KMS-11 (cell line): ENCODE data around the gene KCTD17.

Experiments used
- H2AFZ ChIP-seq: fragments of 200-600 bp; sonication (generic); 2 replicates; pipeline ENCODE4 v1.6.1; 2016; ENCODE audit warnings: antibody characterized with exemption, mixed run types, low read depth
- H3K27ac ChIP-seq: fragments of 200-600 bp; sonication (generic); 2 replicates; pipeline ENCODE4 v1.6.1; 2016; ENCODE audit warnings: mild to moderate bottlenecking, mixed run types
- H3K27me3 ChIP-seq: fragments of 200-600 bp; sonication (generic); 2 replicates; pipeline ENCODE4 v1.6.1; 2017; ENCODE audit warnings: mild to moderate bottlenecking, low read depth, mixed run types, moderate library complexity; ENCODE audit not compliant: insufficient read depth
- H3K36me3 ChIP-seq: fragments of 200-600 bp; sonication (generic); 2 replicates; pipeline ENCODE4 v1.6.1; 2017; ENCODE audit warnings: mild to moderate bottlenecking, mixed run types; ENCODE audit not compliant: insufficient read depth
- H3K4me1 ChIP-seq: fragments of 200-600 bp; sonication (generic); 2 replicates; pipeline ENCODE4 v1.6.1; 2016; ENCODE audit warnings: mild to moderate bottlenecking, low read depth, mixed run types; ENCODE audit not compliant: poor library complexity, severe bottlenecking
- H3K4me2 ChIP-seq: fragments of 200-600 bp; sonication (generic); 2 replicates; pipeline ENCODE4 v1.7.0; 2016; ENCODE audit warnings: mild to moderate bottlenecking, mixed run types
- H3K4me3 ChIP-seq: fragments of 200-600 bp; sonication (generic); IDR thresholded peaks from 2 replicates; pipeline ENCODE4 v1.6.1; 2017; ENCODE audit warnings: low read depth, low read length, mixed read lengths; ENCODE audit not compliant: insufficient read depth
- H3K79me2 ChIP-seq: fragments of 200-600 bp; sonication (generic); 2 replicates; pipeline ENCODE4 v1.6.1; 2016; ENCODE audit warnings: low read depth, mixed run types; ENCODE audit not compliant: insufficient read depth
- H3K9ac ChIP-seq: fragments of 200-600 bp; sonication (generic); 2 replicates; pipeline ENCODE4 v1.6.1; 2016; ENCODE audit warnings: mild to moderate bottlenecking, mixed run types
- H4K20me1 ChIP-seq: fragments of 200-600 bp; sonication (generic); 2 replicates; pipeline ENCODE4 v1.6.1; 2016; ENCODE audit warnings: mild to moderate bottlenecking, mixed run types; ENCODE audit not compliant: insufficient read depth
- TF ChIP-seq, protein P1 (sequence below): fragments of 200-600 bp; sonication (generic); conservative IDR thresholded peaks from 2 replicates; pipeline ENCODE4 v1.6.1; 2017; ENCODE audit warnings: low read depth, mild to moderate bottlenecking, antibody characterized with exemption, low read length, moderate library complexity, mixed read lengths

The KCTD17 gene

DNA sequence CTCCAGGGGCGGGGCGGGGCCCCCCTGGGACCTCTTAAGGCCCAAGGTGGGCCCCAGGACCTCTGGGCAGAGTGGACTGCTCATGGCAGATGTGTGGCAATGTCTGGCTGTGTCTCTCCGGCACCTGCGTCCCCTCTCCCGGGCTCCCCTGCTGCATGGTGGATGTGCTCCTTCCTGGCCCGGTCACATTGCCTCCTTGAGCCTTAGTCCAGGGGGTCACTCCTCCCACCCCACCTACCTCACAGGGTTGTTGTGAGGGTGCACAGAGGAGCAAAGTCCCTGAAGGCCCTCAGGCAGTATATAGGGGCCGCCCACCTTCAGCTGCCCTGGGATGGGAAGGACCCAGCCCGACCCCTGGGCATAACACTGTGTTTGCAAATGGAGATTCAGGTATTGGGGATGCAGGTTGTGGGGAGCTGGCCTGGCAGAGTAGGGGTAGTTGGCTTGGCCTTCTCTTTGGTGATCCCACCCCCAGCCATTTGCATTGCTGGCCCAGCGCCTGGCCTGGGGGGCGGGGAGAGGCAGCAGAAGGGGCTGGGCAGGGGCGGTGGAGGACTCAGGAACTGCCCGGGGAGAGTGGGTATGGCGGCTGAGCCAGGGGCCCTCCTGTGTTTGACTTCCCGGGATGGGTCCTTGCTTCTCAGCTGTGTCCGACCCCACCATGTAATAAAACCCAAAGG is 11.3 kb downstream of the KCTD17 start:
- no peaks in the 10 kb centered on the region for H3K36me3 ChIP-seq
- no peak overlapping the region for H3K4me3 ChIP-seq
- TF ChIP-seq, protein P1, sequence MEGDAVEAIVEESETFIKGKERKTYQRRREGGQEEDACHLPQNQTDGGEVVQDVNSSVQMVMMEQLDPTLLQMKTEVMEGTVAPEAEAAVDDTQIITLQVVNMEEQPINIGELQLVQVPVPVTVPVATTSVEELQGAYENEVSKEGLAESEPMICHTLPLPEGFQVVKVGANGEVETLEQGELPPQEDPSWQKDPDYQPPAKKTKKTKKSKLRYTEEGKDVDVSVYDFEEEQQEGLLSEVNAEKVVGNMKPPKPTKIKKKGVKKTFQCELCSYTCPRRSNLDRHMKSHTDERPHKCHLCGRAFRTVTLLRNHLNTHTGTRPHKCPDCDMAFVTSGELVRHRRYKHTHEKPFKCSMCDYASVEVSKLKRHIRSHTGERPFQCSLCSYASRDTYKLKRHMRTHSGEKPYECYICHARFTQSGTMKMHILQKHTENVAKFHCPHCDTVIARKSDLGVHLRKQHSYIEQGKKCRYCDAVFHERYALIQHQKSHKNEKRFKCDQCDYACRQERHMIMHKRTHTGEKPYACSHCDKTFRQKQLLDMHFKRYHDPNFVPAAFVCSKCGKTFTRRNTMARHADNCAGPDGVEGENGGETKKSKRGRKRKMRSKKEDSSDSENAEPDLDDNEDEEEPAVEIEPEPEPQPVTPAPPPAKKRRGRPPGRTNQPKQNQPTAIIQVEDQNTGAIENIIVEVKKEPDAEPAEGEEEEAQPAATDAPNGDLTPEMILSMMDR = no peak
- H3K9ac ChIP-seq = no peak overlapping the region
- H2AFZ ChIP-seq = no peak overlapping the region
- no peaks in the 10 kb centered on the region for H4K20me1 ChIP-seq
- no peaks in the 10 kb centered on the region for H3K79me2 ChIP-seq
- H3K27me3 ChIP-seq = peaks cover 4% of the 10 kb centered on the region; the same call in 1 of the 2 replicates
- H3K4me1 ChIP-seq = no peaks in the 10 kb centered on the region
- no peak overlapping the region for H3K4me2 ChIP-seq
- no peak overlapping the region for H3K27ac ChIP-seq

DNA sequence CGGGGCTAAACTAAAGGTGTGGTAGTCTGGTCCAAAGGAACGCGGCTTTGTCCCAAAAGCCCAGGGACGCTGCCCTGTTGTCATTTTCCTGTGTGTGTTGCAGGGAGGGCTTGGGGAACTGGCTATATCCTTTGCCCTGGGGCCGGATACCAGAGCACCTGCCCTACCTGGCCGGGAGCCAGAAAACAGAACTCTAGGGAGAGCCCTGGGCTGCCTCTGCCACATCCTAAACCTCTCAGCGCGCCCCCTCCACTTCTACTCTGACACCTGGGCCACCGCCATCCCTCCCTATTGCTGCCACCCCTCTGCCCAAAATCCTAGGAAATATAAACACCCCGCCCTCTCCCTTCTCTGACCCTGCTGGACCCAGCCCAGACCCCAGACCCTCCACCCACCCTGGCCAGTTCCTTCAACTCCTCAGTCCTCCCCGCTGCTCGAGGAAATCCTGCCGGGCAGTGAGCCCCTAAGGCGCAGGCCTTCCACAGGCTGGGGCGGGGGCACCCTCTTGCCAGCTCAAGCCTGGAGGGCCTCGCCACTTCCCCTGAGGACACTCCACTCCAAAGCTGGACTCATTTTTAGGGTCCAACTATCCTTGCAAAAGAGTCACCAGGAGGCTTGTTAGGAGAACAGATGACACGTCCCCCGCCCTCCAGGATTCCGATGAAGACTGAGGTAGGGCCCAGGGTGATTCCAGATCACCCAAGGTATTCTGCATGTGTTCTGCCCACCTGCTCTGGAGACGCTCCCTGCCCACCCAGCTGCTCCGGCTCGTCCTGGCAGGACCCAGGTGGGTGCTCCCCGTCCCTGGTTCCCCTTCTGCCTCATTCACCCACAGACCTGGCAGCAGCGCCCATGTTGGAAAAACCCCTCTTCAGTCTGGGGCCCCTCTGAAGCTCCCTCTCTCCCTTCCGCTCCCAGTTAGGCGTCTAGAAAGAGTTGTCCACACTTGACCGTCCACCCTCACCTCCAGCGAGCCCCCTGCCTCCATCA is 12.2 kb downstream of the KCTD17 start:
- Histone ChIP-seq H3K4me2 (no peak overlapping the region), H3K9ac (no peak overlapping the region), H3K4me1 (no peaks in the 10 kb centered on the region), H3K79me2 (no peaks in the 10 kb centered on the region), H3K27me3 (peaks cover 12% of the 10 kb centered on the region; the same call in 1 of the 2 replicates), H2AFZ (no peak overlapping the region), H4K20me1 (no peaks in the 10 kb centered on the region), H3K36me3 (no peaks in the 10 kb centered on the region), H3K4me3 (no peak overlapping the region), H3K27ac (no peak overlapping the region)
- TF ChIP-seq, protein P1 = no peak

DNA sequence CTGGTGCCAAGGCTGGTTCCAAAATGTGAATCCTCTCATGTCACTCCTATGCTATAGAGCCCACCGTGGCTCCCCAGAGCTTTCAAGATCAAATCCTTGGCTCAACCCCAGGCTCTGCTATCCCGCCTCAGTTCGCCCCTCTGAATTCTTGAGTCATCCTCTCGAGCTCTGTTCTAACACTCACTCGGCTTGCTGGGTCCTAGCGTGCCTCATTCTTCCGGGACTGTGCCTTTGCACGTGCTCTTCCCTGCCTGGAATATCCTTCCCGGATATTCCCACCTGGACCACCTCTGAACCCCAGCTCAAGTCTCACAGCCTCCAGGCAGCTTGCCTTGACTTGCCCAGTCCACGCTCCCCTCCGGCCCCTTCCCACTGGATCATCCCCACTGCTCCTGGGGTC is 13.0 kb downstream of the KCTD17 start:
- Histone ChIP-seq H3K36me3 (no peaks in the 10 kb centered on the region), H3K79me2 (no peaks in the 10 kb centered on the region), H3K27me3 (peaks cover 12% of the 10 kb centered on the region; the same call in 1 of the 2 replicates), H3K4me3 (no peak overlapping the region), H3K27ac (no peak overlapping the region), H3K4me2 (no peak overlapping the region), H3K9ac (no peak overlapping the region), H3K4me1 (no peaks in the 10 kb centered on the region), H4K20me1 (no peaks in the 10 kb centered on the region), H2AFZ (no peak overlapping the region)
- TF ChIP-seq, protein P1 = no peak

DNA sequence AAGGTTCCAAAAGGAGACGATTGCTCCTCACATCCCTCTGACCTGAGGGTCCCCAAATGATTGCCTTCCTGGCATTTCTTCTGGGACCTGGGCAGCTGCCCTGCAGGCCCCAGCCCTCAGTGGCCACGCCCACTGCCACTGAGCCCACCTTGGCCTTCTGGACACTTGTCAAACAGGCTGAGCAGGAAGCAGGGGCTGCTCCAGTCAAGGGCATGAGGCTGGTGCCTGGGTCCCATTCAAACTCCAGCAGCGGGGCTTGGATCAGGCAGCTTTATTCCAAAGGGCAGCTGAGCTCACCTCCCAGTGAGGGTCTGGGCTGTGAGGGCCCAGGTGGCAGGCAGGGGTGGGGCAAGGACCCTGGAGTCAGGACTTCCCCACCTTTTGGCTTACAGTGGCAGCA is 13.6 kb downstream of the KCTD17 start:
- TF ChIP-seq, protein P1 = no peak
- Histone ChIP-seq H4K20me1 (no peaks in the 10 kb centered on the region), H3K4me3 (no peak overlapping the region), H3K4me1 (no peaks in the 10 kb centered on the region), H2AFZ (no peak overlapping the region), H3K9ac (no peak overlapping the region), H3K36me3 (no peaks in the 10 kb centered on the region), H3K79me2 (no peaks in the 10 kb centered on the region), H3K4me2 (no peak overlapping the region), H3K27ac (no peak overlapping the region), H3K27me3 (peaks cover 15% of the 10 kb centered on the region; the same call in 1 of the 2 replicates)
